GM18868 (cell line): Measurements from ENCODE around the gene ARHGAP10.

Experiments used
- ATAC-seq: cut with Tn5 transposase; IDR thresholded peaks from one replicate; pipeline ENCODE4 v1.9.1; 2021; ENCODE audit warnings: mild to moderate bottlenecking, moderate library complexity; ENCODE audit not compliant: unreplicated experiment

Gene ARHGAP10

GRCh38 chr4:147944249-147944648 is 212.4 kb downstream of the ARHGAP10 start:
- ATAC-seq = peak; percentile 58

GRCh38 chr4:147944670-147945260 is 212.9 kb downstream of the ARHGAP10 start:
- ATAC-seq = no peak

- ATAC-seq = no peak
Observed at GRCh38 chr4:147948336-147948735, 216.4 kb downstream of the ARHGAP10 start.

GRCh38 chr4:147950261-147950660 is 218.4 kb downstream of the ARHGAP10 start:
- ATAC-seq = no peak

- no peak for ATAC-seq
Observed at GRCh38 chr4:147950841-147951240, 219.0 kb downstream of the ARHGAP10 start.

- ATAC-seq = no peak
Observed at GRCh38 chr4:147954850-147955249, 223.0 kb downstream of the ARHGAP10 start.

- ATAC-seq = no peak
Observed at GRCh38 chr4:147955827-147956558, 224.1 kb downstream of the ARHGAP10 start.

- ATAC-seq = no peak
Observed at GRCh38 chr4:147957446-147957845, 225.6 kb downstream of the ARHGAP10 start.

GRCh38 chr4:147958057-147958456 is 226.2 kb downstream of the ARHGAP10 start:
- ATAC-seq = no peak

GRCh38 chr4:147958489-147959065 is 226.7 kb downstream of the ARHGAP10 start:
- ATAC-seq = no peak

GRCh38 chr4:147960971-147961370 is 229.1 kb downstream of the ARHGAP10 start:
- ATAC-seq = no peak

- no peak for ATAC-seq
Observed at GRCh38 chr4:147963839-147964238, 232.0 kb downstream of the ARHGAP10 start.

GRCh38 chr4:147964266-147964880 is 232.5 kb downstream of the ARHGAP10 start:
- no peak for ATAC-seq

GRCh38 chr4:147965056-147965455 is 233.2 kb downstream of the ARHGAP10 start:
- no peak for ATAC-seq

- ATAC-seq = no peak
Observed at GRCh38 chr4:147965873-147966272, 234.0 kb downstream of the ARHGAP10 start.

GRCh38 chr4:147968641-147969040 is 236.8 kb downstream of the ARHGAP10 start:
- ATAC-seq = no peak

- ATAC-seq = peak; percentile 58
Observed at GRCh38 chr4:147969573-147970385, 237.9 kb downstream of the ARHGAP10 start.

- no peak for ATAC-seq
Observed at GRCh38 chr4:147971116-147971515, 239.2 kb downstream of the ARHGAP10 start.

- ATAC-seq = no peak
Observed at GRCh38 chr4:147975325-147975724, 243.4 kb downstream of the ARHGAP10 start.

GRCh38 chr4:147975933-147976928 is 244.3 kb downstream of the ARHGAP10 start:
- ATAC-seq = no peak
